B cell (primary cell): ENCODE data around the gene FHIT.

ENCODE experiments used
- EZH2 ChIP-seq: IDR thresholded peaks from 2 replicates; pipeline ENCODE4 v1.6.1; 2012; ENCODE audit warnings: borderline replicate concordance, low read depth, mild to moderate bottlenecking, moderate library complexity, low read length; ENCODE audit not compliant: insufficient read depth, poor library complexity, severe bottlenecking
- TF ChIP-seq, protein P1 (sequence below): fragments of 200-600 bp; IDR thresholded peaks from one replicate; pipeline ENCODE4 v1.8.0; 2022; ENCODE audit warnings: antibody characterized with exemption, mild to moderate bottlenecking

DNA sequence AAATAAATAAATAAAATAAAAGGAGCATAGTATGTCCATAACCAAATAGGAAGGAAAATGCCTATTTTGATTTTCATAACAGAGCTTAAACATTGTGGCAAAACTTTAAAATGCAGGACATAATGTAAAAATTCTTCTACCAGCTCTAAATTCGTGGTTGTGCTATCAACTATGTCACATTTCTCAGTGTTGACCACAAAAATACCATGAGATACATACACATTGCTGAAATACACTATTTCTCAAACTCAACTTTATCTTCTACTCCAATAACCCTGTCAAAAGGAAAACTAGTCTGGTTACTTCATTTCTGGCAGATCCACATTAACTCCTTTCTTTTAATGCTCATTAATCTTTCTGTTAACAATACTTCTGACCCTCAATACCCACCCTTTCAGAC lies 523.2 kb downstream of the FHIT start:
- TF ChIP-seq, protein P1, sequence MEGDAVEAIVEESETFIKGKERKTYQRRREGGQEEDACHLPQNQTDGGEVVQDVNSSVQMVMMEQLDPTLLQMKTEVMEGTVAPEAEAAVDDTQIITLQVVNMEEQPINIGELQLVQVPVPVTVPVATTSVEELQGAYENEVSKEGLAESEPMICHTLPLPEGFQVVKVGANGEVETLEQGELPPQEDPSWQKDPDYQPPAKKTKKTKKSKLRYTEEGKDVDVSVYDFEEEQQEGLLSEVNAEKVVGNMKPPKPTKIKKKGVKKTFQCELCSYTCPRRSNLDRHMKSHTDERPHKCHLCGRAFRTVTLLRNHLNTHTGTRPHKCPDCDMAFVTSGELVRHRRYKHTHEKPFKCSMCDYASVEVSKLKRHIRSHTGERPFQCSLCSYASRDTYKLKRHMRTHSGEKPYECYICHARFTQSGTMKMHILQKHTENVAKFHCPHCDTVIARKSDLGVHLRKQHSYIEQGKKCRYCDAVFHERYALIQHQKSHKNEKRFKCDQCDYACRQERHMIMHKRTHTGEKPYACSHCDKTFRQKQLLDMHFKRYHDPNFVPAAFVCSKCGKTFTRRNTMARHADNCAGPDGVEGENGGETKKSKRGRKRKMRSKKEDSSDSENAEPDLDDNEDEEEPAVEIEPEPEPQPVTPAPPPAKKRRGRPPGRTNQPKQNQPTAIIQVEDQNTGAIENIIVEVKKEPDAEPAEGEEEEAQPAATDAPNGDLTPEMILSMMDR: no peak
- no peak for TF ChIP-seq EZH2
